Nasal cavity respiratory epithelium epithelial cell of viscerocranial mucosa (primary cell): Measurements from ENCODE around the gene CYP2A6. TPM values are rescaled to one million over a fixed set of nuclear protein-coding genes. Genes with fewer than 3 reads are reported as not detected.

Experiments
- total RNA-seq: library from RNA; depleted of rRNA; stranded (reverse); fragments of >200 nt; gene quantifications from 2 replicates; pipeline ENCODE4 v1.2.3, GENCODE V29; 2014

The CYP2A6 gene, protein sequence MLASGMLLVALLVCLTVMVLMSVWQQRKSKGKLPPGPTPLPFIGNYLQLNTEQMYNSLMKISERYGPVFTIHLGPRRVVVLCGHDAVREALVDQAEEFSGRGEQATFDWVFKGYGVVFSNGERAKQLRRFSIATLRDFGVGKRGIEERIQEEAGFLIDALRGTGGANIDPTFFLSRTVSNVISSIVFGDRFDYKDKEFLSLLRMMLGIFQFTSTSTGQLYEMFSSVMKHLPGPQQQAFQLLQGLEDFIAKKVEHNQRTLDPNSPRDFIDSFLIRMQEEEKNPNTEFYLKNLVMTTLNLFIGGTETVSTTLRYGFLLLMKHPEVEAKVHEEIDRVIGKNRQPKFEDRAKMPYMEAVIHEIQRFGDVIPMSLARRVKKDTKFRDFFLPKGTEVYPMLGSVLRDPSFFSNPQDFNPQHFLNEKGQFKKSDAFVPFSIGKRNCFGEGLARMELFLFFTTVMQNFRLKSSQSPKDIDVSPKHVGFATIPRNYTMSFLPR
- not detected in 2 replicates for total RNA-seq

DNA sequence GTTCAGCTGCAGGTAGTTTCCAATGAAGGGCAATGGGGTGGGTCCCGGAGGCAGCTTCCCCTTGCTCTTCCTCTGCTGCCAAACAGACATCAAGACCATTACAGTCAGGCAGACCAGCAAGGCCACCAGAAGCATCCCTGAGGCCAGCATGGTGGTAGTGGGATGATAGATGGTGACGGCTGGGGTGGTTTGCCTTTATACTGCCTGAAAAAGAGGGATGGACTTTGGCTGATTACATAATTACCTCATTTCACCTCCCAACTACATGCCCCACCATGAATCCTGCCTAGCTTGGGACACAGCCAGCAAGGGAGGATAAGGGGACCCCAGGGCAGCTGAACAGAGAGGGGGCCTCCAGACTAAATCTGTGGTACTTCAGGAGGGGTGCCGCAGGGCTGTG is at the start of gene CYP2A6:
CYP2A6 (minus strand) TSS at position 171 of the 400 bp plus-strand sequence; CDS start at position 150, 21 bp downstream.

DNA sequence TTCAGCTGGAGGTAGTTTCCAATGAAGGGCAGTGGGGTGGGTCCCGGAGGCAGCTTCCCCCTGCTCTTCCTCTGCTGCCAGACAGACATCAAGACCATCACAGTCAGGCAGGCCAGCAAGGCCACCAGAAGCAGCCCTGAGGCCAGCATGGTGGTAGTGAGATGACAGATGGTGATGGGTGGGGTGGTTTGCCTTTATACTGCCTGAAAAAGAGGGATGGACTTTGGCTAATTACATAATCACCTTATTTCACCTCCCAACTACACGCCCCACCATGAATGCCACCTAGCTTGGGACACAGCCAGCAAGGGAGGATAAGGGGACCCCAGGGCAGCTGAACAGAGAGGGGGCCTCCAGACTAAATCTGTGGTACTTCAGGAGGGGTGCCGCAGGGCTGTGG is 31.8 kb upstream of the CYP2A6 start, which contains the start of gene CYP2A7:
CYP2A7 (minus strand) TSS at position 170 of the 400 bp plus-strand sequence; CDS start at position 149, 21 bp downstream.

DNA sequence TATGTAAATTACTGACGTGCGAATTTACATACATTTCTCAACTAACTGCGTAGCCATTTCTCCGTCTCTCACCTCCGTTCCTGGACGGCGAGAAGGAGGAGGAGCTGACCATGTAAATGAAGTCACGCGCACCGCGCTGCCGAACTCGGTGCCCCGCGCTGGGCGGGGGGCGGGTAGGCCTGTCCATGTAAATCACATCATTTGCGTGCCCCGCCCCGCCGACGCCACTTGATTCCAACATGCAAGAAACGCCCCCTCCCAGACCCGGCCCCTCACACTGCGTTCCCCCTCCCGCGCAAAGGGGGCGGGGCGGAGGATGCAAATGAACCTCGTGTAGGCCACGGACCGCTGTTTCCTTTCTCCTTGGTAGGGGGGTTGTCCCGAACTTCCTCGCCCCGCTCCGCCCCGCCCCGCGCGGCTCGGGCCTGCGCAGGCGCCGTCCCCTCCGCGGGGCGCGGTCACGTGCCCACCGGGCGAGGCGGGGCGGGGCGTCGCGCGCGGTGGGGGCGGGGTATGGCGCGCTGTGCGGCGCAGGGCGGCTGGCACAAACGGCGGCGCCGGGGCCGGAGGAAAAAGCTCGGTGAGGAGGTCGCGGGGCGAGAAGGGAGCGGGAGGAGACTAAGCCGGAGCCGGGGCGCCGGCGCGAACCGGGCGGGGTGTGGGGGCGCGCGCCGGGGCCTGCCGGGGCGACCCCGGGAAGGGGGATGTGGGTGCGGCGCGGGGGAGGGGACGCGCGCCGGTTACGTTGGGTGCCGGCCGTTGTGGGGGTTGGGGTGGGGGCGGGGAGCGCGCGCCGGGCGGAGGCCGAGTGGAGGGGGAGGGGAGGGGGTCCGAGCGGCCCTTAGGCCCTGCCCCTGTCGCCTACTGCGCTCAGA is 51.3 kb downstream of the CYP2A6 start, which contains the start of gene EGLN2:
EGLN2 (plus strand) TSS at position 509 of the 875 bp plus-strand sequence. CDS start 1,382 bp downstream, outside the sequence.

Other genes with a start within 250 kb of the CYP2A6 start
- gene LTBP4, start 249.1 kb downstream of the CYP2A6 start, total RNA-seq, result 20.2 and 75.8 TPM in 2 replicates
- gene NUMBL, start 159.8 kb downstream of the CYP2A6 start, total RNA-seq, result 6.8 and 24.3 TPM in 2 replicates
- 18.1 and 31.0 TPM in 2 replicates for gene COQ8B, start 133.6 kb downstream of the CYP2A6 start, total RNA-seq
- 33.2 and 75.7 TPM in 2 replicates for gene ITPKC, start 133.3 kb downstream of the CYP2A6 start, total RNA-seq
- 0.68 and 1.4 TPM in 2 replicates for gene ACTMAP, start 100.0 kb downstream of the CYP2A6 start, total RNA-seq
- gene SNRPA, start 99.2 kb downstream of the CYP2A6 start, total RNA-seq, result 20.1 and 30.1 TPM in 2 replicates
- gene MIA, start 74.9 kb downstream of the CYP2A6 start, total RNA-seq, result 0.34 and 0.71 TPM in 2 replicates
- 4.2 and 7.9 TPM in 2 replicates for gene RAB4B, start 72.2 kb downstream of the CYP2A6 start, total RNA-seq
- 65.6 and 74.6 TPM in 2 replicates for gene EGLN2, start 51.3 kb downstream of the CYP2A6 start, total RNA-seq
- gene CYP2A7, start 31.8 kb upstream of the CYP2A6 start, total RNA-seq, result not detected in 2 replicates
- gene CYP2B6, start 140.8 kb upstream of the CYP2A6 start, total RNA-seq, result not detected in 2 replicates
- not detected in 2 replicates for gene CYP2A13, start 238.0 kb upstream of the CYP2A6 start, total RNA-seq